ENCODE measurements around the gene DSTYK.

The DSTYK gene, protein sequence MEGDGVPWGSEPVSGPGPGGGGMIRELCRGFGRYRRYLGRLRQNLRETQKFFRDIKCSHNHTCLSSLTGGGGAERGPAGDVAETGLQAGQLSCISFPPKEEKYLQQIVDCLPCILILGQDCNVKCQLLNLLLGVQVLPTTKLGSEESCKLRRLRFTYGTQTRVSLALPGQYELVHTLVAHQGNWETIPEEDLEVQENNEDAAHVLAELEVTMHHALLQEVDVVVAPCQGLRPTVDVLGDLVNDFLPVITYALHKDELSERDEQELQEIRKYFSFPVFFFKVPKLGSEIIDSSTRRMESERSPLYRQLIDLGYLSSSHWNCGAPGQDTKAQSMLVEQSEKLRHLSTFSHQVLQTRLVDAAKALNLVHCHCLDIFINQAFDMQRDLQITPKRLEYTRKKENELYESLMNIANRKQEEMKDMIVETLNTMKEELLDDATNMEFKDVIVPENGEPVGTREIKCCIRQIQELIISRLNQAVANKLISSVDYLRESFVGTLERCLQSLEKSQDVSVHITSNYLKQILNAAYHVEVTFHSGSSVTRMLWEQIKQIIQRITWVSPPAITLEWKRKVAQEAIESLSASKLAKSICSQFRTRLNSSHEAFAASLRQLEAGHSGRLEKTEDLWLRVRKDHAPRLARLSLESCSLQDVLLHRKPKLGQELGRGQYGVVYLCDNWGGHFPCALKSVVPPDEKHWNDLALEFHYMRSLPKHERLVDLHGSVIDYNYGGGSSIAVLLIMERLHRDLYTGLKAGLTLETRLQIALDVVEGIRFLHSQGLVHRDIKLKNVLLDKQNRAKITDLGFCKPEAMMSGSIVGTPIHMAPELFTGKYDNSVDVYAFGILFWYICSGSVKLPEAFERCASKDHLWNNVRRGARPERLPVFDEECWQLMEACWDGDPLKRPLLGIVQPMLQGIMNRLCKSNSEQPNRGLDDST

DNA sequence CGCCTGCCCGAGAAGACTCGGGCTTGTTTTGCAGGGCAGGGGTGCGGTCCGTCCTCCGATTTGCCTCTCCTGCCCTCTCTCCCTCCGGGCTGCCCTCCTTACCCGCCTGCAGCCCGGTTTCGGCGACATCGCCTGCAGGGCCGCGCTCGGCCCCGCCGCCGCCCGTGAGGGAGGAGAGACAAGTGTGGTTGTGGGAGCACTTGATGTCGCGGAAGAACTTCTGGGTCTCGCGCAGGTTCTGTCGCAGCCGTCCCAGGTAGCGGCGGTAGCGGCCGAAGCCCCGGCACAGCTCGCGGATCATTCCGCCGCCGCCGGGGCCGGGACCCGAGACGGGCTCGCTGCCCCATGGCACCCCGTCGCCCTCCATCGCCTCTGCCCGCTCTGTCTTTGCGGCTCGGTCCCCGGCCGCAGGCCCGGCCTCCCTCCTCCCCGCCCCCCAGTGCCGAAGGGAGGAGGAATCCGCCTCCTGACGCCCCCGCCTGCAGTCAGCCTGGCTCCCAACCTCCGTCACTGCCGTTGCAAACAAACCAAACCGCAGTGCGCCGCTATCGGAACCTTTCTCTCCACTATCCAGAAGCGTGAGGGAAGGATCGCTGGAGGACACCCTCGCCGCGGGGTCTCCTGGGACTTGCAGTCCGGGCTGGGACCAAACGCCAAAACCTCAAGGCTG, at the start of gene DSTYK:
DSTYK (minus strand) TSS at position 534 of the 670 bp plus-strand sequence; CDS start at position 367, 167 bp downstream.
- peak; percentile 92 for DNase-seq

- no peak for DNase-seq
These were observed 48.5 kb upstream of the DSTYK start for GRCh38 chr1:205259998-205260397.

DNA sequence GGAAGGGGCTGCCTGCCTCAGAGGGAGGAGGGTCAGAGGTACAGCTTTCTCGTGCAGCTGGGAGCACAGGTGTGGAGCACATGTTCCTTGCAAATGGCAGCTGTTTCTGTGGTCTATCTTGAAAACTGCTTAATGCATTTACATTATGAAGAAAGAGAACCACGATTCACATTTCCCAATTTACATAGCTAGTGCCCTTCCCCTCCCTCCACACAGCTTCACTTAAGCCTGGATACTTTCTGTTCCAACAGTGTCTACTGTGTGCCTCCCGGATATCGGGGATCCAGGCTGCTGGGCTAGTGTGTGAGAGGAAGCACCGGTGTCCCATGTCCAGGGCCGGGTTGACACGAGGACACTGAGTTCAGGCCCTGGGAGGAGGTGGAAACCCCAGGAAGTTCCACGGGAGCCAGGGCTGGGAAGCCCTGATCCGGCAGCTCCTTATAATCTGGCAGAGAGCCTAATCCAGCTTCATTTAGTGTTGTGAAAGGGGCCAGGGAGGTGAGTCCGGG, 47.9 kb upstream of the DSTYK start:
- DNase-seq: no peak

- no peak for DNase-seq
These were observed 47.2 kb upstream of the DSTYK start for GRCh38 chr1:205258719-205259118.

DNA sequence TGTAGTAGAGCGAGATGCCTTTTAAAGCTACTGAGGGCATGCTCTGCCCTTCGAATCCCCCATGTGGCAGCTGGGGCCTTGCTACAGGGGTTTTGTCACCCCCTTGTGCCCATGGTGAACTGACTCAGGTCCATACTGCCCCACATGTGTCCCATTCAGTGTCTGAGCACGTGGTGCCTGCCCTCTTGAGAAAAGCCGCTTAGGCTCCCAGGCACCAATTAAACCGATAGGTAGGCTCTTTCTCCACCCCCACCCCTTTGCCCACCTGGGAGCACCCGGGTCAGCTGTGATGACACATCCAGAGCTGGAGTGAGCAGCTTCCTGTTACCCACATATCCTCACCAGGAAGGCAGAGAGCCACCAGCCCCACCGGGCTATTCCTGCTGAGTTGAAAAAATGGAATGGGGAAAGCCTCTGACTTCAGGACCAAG, 46.8 kb upstream of the DSTYK start:
- no peak for DNase-seq

GRCh38 chr1:205257735-205258134, 46.2 kb upstream of the DSTYK start:
- DNase-seq: no peak

GRCh38 chr1:205256951-205257625, 45.6 kb upstream of the DSTYK start:
- DNase-seq: no peak

GRCh38 chr1:205255941-205256780, 44.7 kb upstream of the DSTYK start:
- peak; percentile 87 for DNase-seq

GRCh38 chr1:205251576-205251975, 40.1 kb upstream of the DSTYK start:
- DNase-seq: no peak

- DNase-seq: no peak
These were observed 39.2 kb upstream of the DSTYK start for GRCh38 chr1:205250699-205251098.

GRCh38 chr1:205249651-205250050, 38.1 kb upstream of the DSTYK start:
- no peak for DNase-seq

- no peak for DNase-seq
These were observed 37.5 kb upstream of the DSTYK start for GRCh38 chr1:205248793-205249601.

GRCh38 chr1:205247130-205247921, 35.8 kb upstream of the DSTYK start:
- no peak for DNase-seq

DNA sequence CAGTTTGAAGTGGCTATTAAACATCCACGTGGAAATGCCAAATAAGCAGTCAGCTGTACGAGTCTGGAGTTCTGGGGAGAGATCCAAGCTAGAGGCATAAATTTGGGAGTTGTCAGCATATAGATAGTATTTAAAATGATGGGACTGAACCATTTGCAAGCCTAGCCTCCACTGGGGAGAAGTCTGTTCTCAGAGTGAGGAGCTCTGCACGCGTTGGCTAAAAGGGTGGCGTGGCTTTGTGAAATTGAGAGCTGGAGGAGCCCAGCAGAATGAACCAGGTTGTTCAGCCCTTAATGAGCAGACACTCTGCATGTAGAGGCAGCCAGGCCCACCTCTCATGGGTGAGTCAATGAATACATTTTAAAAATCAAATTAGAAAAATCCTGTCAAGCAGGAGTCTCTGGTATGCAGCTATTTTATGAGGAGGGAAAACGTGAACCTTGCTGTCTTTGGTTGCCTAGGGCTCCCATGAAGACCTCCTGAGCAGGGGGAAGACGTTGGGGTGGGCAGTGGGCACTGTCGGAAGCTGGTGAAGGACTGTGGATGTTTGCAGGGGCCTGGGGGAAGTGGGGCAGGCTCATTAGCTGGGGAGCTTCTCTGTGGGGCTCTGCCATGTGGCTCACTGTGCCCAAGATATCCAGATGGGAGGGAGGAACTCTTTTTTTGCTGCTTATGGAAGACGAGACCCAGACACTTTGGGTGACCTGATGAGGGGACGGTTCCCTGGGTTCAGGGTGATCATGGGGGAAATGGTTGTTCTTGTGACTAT, 35.0 kb upstream of the DSTYK start:
- no peak for DNase-seq

DNA sequence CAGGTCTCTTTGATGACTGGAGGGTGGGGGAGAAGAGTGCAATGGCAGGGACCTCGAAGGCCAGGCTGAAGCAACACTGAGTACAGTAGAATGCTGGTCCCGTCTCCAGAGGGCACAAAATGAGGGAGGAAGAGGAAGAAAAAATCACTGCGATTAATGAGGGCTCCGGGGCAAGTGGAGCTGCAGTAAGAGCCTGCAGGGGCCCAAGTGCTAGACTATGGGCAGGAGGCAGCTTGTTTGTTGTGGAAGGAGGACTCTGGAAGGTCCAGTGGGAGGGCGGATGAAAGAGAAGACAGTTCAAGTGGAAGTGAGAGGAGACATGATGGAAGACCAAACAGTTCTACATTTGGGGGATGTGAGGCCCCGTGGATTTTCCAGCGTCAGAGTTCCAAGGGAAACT, 33.6 kb upstream of the DSTYK start:
- no peak for DNase-seq

- no peak for DNase-seq
These were observed 32.9 kb upstream of the DSTYK start for GRCh38 chr1:205244384-205244783.

DNA sequence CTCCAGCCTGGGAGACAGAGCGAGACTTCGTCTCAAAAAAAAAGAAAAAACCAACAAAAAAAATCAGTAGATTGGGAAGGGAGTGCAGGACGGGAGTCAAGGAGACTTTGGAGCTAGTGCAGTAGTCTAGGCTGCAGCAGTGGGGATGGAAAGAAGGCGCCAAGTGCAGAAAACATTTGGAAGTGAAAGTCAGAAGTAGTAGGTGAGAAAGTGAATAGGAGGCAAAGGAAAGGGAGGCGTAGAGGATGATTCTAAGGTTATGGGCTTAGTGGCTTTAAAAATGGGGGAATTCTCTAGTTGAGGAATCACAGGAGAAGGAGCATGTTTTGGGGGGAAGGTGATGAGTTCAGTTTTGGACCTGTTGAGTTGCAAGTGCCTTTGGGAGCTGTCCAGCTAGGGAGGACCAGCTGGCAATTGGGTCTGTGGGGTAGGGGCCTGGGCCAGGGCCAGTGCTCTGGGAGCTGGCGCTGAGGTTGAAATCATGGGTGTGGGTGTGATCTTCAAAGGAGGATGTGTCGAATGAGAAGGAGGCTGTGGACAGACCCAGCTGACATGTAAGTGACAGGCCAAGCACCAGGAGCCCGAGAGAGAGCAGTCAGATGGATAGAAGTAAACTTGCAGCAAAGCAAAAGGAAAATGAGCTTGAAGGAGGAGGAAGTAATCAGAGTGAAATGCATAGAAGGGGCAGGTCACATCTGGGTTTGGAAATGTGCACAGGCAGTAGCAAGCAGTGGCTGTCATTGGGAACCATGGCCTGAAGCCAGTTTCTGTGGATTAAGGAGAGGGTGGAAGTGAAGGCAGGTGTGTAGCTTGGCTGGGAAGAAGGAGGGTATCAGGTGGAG, 32.1 kb upstream of the DSTYK start:
- no peak for DNase-seq

All from CD4-positive, alpha-beta T cell treated with Interleukin-10 for 1 hour (primary cell).